Measurements from ENCODE around the gene PAX5. TPM values are rescaled to one million over a fixed set of nuclear protein-coding genes. Genes with fewer than 3 reads are reported as not detected.

PAX5 gene
- total RNA-seq, 3 donors from 2014 or later (not counting 1 experiment from before 2014, with no cell fraction given), result 1.3 to 2.1 (median 2.0) TPM

- no peak overlapping the region for H3K4me3 ChIP-seq (ENCODE audit: low read length)
- 94% methylated on average over 7 of the region's 7 CpGs for WGBS (ENCODE audit: insufficient coverage)
- no peaks in the 10 kb centered on the region for H3K36me3 Mint-ChIP-seq
- no peaks in the 10 kb centered on the region for H3K27me3 ChIP-seq (ENCODE audit: control insufficient read depth, insufficient read depth, low read length)
- H3K9me3 ChIP-seq (ENCODE audit: control insufficient read depth, insufficient read depth, low read length), result no peaks in the 10 kb centered on the region
- ATAC-seq, result no peak
- TF ChIP-seq CTCF (IDR thresholded peaks at IDR 0.05), result no peak
- peaks cover 0 to 5% of the 10 kb centered on the region in 2 donors for H3K4me1 Mint-ChIP-seq
- no peaks in the 10 kb centered on the region for H3K4me1 ChIP-seq (ENCODE audit: control insufficient read depth, insufficient read depth, low read length)
- no peaks in the 10 kb centered on the region for H3K36me3 ChIP-seq (ENCODE audit: control insufficient read depth, insufficient read depth, low read length)
- no peak overlapping the region for H3K27ac ChIP-seq (ENCODE audit: low read length)
- intact Hi-C loops (cut with micrococcal nuclease), result no loop called here
- DNase-seq, result no peak
- no peak overlapping the region for H3K4me3 Mint-ChIP-seq
- no peaks in the 10 kb centered on the region for H3K9me3 Mint-ChIP-seq
- no peak overlapping the region for H3K27ac Mint-ChIP-seq
- peaks cover 2 to 3% of the 10 kb centered on the region in 2 donors for H3K27me3 Mint-ChIP-seq (ENCODE audit: low read depth in 2 of 2)
Measured at GRCh38 chr9:36964791-36965190, 69.3 kb downstream of the PAX5 start.

- ATAC-seq (no peak), DNase-seq (no peak)
- Mint-ChIP-seq H3K27me3 (ENCODE audit: low read depth in 2 of 2) (peaks cover 8 to 12% of the 10 kb centered on the region in 2 donors), H3K4me3 (no peak overlapping the region), H3K27ac (no peak overlapping the region), H3K9me3 (no peaks in the 10 kb centered on the region), H3K4me1 (peaks cover 0 to 5% of the 10 kb centered on the region in 2 donors), H3K36me3 (no peaks in the 10 kb centered on the region)
- 84% methylated on average over 7 of the region's 7 CpGs for WGBS (ENCODE audit: insufficient coverage)
- Histone ChIP-seq H3K36me3 (ENCODE audit: control insufficient read depth, insufficient read depth, low read length) (no peaks in the 10 kb centered on the region), H3K27me3 (ENCODE audit: control insufficient read depth, insufficient read depth, low read length) (no peaks in the 10 kb centered on the region), H3K4me1 (ENCODE audit: control insufficient read depth, insufficient read depth, low read length) (no peaks in the 10 kb centered on the region), H3K27ac (ENCODE audit: low read length) (no peak overlapping the region), H3K4me3 (ENCODE audit: low read length) (no peak overlapping the region), H3K9me3 (ENCODE audit: control insufficient read depth, insufficient read depth, low read length) (no peaks in the 10 kb centered on the region)
- intact Hi-C loops (cut with micrococcal nuclease), result no loop called here
- TF ChIP-seq CTCF (IDR thresholded peaks at IDR 0.05), result no peak
Measured at GRCh38 chr9:36963346-36963745, 70.7 kb downstream of the PAX5 start.

- ATAC-seq (no peak), DNase-seq (no peak)
- Mint-ChIP-seq H3K4me1 (peaks cover 0 to 5% of the 10 kb centered on the region in 2 donors), H3K9me3 (no peaks in the 10 kb centered on the region), H3K36me3 (no peaks in the 10 kb centered on the region), H3K27me3 (ENCODE audit: low read depth in 2 of 2) (peaks cover 12 to 13% of the 10 kb centered on the region in 2 donors), H3K27ac (no peak overlapping the region), H3K4me3 (no peak overlapping the region)
- Histone ChIP-seq H3K4me3 (ENCODE audit: low read length) (no peak overlapping the region), H3K27me3 (ENCODE audit: control insufficient read depth, insufficient read depth, low read length) (no peaks in the 10 kb centered on the region), H3K9me3 (ENCODE audit: control insufficient read depth, insufficient read depth, low read length) (no peaks in the 10 kb centered on the region), H3K27ac (ENCODE audit: low read length) (no peak overlapping the region), H3K36me3 (ENCODE audit: control insufficient read depth, insufficient read depth, low read length) (no peaks in the 10 kb centered on the region), H3K4me1 (ENCODE audit: control insufficient read depth, insufficient read depth, low read length) (no peaks in the 10 kb centered on the region)
- intact Hi-C loops (cut with micrococcal nuclease), result no loop called here
- WGBS (ENCODE audit: insufficient coverage), result 90% methylated on average over 11 of the region's 11 CpGs
- no peak for TF ChIP-seq CTCF (IDR thresholded peaks at IDR 0.05)
Measured at GRCh38 chr9:36962691-36963090, 71.4 kb downstream of the PAX5 start.

- Histone ChIP-seq H3K27me3 (ENCODE audit: control insufficient read depth, insufficient read depth, low read length) (no peaks in the 10 kb centered on the region), H3K27ac (ENCODE audit: low read length) (no peak overlapping the region), H3K36me3 (ENCODE audit: control insufficient read depth, insufficient read depth, low read length) (no peaks in the 10 kb centered on the region), H3K9me3 (ENCODE audit: control insufficient read depth, insufficient read depth, low read length) (no peaks in the 10 kb centered on the region), H3K4me3 (ENCODE audit: low read length) (no peak overlapping the region), H3K4me1 (ENCODE audit: control insufficient read depth, insufficient read depth, low read length) (no peaks in the 10 kb centered on the region)
- no peaks in the 10 kb centered on the region for H3K36me3 Mint-ChIP-seq
- intact Hi-C loops (cut with micrococcal nuclease), result no loop called here
- no peak overlapping the region for H3K27ac Mint-ChIP-seq
- WGBS (ENCODE audit: insufficient coverage), result 52% methylated on average over 26 of the region's 26 CpGs
- H3K4me3 Mint-ChIP-seq, result no peak overlapping the region
- TF ChIP-seq CTCF (IDR thresholded peaks at IDR 0.05), result no peak
- no peaks in the 10 kb centered on the region for H3K9me3 Mint-ChIP-seq
- peaks cover 15 to 17% of the 10 kb centered on the region in 2 donors for H3K27me3 Mint-ChIP-seq (ENCODE audit: low read depth in 2 of 2)
- ATAC-seq (no peak), DNase-seq (no peak)
- peaks cover 0 to 5% of the 10 kb centered on the region in 2 donors for H3K4me1 Mint-ChIP-seq
Measured at GRCh38 chr9:36961561-36962325, 72.3 kb downstream of the PAX5 start.

All from natural killer cell (primary cell).